ENCODE data around the gene PICK1.
"Not testable (repeated sequence)": the region's sequence is repeated elsewhere in the genome, so short reads cannot be mapped to it uniquely, and the experiment has no call there.

PICK1 gene

DNA sequence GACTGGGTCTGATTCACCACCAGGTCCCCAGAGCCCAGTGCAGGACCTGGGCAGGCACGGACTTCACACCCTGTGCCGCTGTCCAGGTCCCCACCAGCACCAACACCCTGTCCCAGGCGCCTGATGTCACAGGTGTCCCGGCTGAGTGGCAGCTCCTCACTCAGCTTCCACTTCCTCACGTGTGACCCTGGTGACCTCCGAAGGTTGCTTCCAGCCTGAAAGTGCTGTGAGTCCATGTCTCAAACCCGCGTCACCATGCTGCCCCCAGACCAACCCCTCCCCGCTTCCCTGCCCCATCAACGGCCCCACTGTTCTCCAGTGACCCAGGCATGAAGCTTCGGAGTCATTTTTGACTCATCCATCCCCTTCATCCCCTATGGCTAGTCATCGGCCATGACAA is 25.7 kb upstream of the PICK1 start:
- DNase-seq: no peak

DNA sequence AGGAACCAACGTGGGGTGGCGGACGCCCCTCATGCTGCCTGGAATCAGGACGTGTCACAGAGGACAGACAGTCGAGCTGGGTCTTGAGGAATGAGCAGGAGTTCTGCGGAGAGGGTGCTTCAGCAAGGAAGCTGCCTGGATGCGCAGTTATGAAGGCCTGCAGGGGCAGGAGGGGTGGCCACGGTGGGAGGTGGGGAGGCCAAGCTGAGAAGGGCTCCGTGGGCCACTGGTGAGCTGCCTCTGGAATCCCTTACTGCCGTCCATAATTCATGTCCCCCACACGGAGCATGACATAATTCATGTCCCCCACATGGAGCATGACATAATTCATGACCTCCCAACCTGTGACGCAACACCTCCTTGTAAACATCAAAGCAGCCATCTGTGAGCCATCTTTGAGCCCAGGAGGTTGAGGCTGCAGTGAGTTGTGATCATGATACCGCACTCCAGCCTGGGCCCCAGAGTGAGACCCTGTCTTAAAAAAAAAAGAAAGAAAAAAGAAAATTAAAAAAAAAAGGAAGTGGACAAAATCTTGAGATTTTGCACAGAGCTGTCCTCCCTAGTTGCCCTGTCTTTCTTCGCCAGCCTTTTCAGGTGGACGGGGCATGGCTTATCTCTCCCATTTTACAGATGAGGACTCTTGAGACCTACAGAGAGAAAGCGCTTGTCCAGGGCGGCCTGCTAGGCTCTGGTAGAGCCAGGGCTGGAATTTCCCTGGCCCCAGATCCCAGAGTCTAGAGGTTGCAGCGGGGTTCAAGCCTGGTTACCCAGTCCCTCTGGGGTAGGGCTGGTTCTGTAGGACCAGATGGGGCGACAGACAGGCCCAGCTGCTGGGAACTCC is 24.3 kb upstream of the PICK1 start:
- no peak for DNase-seq

DNA sequence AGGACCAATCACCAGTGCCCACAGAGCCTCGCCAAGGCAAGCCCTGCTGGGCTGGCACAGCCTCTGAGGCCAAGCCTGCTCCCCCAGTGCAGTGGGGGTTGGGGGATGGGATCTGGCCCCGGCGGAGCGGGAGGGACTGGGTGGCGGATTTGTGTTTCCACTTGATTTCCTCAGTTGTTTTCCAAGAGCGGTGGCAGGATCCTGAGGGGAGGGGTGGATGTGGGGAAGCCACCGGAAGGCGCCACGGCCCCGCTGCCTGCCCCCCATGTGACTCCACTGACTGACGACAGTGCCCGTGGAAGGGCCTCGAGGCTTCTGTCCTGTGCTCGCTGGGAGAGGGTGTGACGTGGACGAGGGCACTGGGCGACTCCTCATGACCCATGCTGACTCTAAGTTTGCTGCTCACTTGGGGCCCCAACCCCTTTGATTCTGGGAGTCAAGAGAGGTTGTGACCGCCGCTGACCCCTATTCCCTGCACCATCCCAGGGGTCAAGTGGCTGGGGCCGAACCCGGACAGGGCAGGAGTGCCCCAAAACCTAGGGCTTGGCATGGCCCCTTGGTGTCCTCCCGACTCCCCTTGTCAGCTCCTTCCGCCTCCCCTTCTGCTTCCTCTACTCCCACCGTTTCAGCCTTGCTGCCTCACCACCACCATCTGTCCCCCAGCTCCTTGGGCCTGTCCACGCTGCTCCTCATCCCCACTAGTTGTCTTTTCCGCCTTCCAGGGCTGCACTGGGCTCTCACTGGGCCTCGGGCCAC is 23.5 kb upstream of the PICK1 start:
- DNase-seq: no peak

DNA sequence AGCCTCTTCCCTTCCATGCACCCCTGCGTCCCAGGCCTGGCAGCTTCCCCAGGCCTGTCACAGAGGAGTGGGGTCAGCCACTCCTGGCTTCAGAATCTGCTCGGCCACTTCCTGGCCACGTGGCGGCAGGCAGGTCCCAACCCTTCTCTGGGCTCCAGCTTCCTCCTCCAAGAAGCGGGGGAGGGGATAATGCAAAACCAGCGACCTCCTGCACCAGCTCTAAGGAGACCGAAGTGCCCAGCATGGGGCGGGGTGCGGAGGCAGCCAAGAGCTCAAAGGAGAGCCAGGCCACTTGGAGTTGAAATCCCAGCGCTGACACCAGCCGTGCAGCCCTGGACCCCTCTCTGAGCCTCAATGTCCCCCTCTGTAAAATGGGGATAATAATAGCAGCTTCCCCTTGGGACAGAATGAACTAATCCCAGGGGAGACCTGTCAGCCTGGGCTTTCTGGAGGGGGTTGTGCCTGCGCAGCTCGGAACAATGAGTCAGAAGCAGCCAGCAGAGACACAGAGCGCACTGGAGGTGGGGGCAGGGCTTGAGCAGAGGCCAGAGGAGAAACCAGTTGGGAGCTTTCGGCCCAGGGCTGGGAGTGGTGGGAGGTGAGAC is 22.8 kb upstream of the PICK1 start:
- DNase-seq: no peak

DNA sequence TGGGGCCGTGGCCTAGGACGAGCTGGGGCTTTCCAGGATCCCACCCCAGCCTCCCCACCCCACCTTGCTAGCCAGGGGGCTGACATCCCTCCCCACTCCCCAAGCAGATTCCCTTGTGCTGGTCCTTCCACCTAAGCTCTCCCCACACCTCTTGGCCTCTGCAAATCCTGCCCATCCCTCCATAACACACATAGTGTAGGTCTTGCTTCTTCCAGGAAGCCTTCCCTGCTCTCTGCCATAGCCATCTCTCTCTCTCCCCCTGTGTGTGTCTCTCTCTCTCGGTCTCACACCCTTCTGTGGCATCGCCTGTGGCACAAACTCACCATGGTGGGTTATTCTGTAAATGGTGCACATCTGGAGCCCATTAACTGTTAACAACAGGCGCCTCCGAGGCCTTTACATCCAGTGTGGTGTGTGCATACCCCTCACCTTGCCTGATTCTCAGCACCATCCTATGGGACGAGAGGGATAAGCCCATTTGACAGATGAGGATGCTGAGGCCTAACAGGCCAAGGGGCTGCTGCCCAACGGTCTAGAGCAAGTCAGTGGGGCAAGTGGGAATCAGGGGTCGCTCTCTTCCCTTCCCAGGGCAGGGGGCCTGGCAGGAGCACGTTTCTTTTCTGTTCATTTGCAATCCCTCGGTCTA is 22.2 kb upstream of the PICK1 start:
- no peak for DNase-seq

GRCh38 chr22:38035530-38035885 is 21.7 kb upstream of the PICK1 start:
- no peak for DNase-seq

GRCh38 chr22:38036392-38037062 is 20.7 kb upstream of the PICK1 start:
- DNase-seq: no peak

GRCh38 chr22:38037367-38038150 is 19.6 kb upstream of the PICK1 start:
- not testable (repeated sequence) for DNase-seq

GRCh38 chr22:38038426-38038825 is 18.8 kb upstream of the PICK1 start:
- DNase-seq: no peak

GRCh38 chr22:38038890-38039812 is 18.1 kb upstream of the PICK1 start:
- DNase-seq: no peak

- DNase-seq: no peak
Measured at GRCh38 chr22:38040953-38041759, 16.0 kb upstream of the PICK1 start.

- DNase-seq: no peak
Measured at GRCh38 chr22:38041760-38042487, 15.3 kb upstream of the PICK1 start.

DNA sequence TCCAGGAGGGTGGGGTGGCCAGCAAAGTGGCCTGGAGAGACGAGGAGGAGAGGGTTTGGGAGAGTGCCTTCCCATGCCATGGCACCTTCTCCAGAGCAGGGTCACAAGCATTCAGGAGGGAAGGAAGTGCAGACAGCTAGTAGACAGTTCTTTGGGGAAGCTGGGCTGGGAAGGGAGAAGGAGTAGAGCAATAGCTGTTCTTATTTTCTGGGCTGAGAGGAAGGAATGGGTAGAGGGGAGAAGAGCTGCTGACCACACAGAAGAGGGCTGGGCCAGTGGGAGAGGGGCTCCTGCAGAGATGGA is 14.8 kb upstream of the PICK1 start:
- DNase-seq: no peak

GRCh38 chr22:38043151-38044039 is 13.8 kb upstream of the PICK1 start:
- no peak for DNase-seq

DNA sequence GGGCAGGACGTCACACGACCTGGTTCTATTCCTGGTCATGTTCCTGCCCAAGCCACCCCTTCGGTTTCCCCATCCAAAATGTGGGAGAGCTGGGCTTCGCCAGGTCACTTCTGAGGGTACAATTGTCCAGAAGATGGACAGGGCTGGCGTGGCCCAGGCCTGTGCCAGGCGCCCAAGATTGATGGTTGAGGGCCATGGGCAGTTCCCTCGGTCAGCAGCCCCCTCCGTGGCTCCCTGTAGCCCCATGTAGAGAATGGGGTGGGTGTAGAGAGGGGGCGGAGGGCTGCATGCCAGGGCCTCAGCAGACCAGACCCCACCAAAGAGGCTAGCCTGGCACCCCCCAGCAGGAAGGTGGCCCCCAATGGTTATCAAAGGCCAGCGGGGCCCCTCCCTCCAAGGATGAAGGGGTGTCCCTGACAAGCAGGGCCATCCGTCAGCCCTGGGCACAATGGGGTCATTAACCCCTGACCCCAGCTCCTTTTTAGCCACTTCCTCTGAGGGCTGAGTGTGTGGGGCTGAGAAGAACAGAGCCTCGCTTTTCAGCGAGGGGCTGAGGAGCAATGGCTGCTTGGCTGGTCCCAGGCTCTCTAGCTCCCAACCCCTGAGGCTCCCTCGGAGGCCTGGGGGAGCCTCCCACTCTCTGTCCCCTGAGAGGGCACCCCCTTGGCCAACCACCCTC is 11.0 kb upstream of the PICK1 start:
- no peak for DNase-seq

DNA sequence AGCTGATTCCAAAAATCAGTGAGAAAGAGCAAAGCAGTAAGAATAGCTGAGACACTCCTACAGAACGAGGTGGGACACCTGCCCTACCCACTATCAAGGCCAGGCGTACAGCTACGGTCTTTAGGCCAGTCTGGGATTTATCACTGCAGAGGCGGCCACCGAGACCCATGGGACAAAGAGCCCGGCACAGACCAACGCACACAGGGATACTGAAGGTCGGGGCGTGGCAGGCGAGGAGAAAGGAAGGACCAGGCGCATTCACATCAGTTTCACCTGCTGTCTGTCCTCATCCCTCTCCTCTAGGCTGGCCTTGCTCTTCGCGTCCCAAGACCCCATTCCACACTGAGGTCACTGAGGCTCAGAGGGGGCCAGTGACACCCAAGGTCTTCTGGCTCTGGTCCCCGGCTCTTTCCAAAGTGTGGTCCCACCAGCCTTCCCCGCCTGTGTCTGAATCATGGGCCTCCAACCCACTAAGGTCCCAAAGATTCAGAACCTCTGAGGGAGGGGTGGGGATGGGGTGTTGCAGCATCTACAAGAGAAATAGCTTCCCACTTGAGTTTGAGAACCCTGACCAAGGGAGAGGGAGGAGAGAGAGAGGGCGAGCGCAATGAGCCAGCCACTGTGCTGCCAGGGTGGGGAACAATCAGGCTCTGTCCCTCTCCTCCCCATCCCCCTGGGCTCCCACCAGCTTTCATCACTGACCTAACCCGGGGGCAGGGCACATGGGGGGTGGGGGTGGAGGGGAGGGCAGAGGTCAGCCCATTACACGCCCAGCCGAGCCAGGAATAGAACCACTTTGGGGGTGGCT is 7.2 kb upstream of the PICK1 start:
- no peak for DNase-seq

- DNase-seq: no peak
Measured at GRCh38 chr22:38050720-38051119, 6.5 kb upstream of the PICK1 start.
